Naive B cell (primary cell): ENCODE results near the gene CCDC117. TPM values are rescaled to one million over a fixed set of nuclear protein-coding genes. Genes with fewer than 3 reads are reported as not detected.

Experiments
- ATAC-seq, 2 donors: fragments of 150-1000 bp; cut with Tn5 transposase; 2 replicates each; pipeline ENCODE4 v1.10.0; 2021; ENCODE audit warnings: low read depth in 2 of 2, mild to moderate bottlenecking in 2 of 2, moderate library complexity in 2 of 2
- DNase-seq: peaks from one replicate; pipeline ENCODE4 v3.0.0; 2022
- H3K27ac Mint-ChIP-seq, 6 donors: one replicate each; pipeline ENCODE4 v1.8.0; 2020 to 2022; ENCODE audit warnings: mild to moderate bottlenecking in 6 of 6, mixed read lengths in 6 of 6, moderate library complexity in 5 of 6, inconsistent platforms in 2 of 6
- H3K27me3 Mint-ChIP-seq, 3 donors: one replicate each; pipeline ENCODE4 v1.8.0; 2021 to 2022; ENCODE audit warnings: mixed read lengths in 3 of 3, mild to moderate bottlenecking in 1 of 3
- H3K36me3 Mint-ChIP-seq, 2 donors: one replicate each; pipeline ENCODE4 v1.8.0; 2020 to 2022; ENCODE audit warnings: mixed read lengths in 2 of 2, inconsistent platforms in 1 of 2, mild to moderate bottlenecking in 1 of 2
- H3K4me1 Mint-ChIP-seq, 3 donors: one replicate each; pipeline ENCODE4 v1.8.0; 2020 to 2022; ENCODE audit warnings: mixed read lengths in 3 of 3, inconsistent platforms in 1 of 3, mild to moderate bottlenecking in 1 of 3, moderate library complexity in 1 of 3
- H3K4me3 Mint-ChIP-seq, 8 donors: one replicate each; pipeline ENCODE4 v1.8.0; 2020 to 2022; ENCODE audit warnings: mild to moderate bottlenecking in 8 of 8, mixed read lengths in 8 of 8, moderate library complexity in 8 of 8, inconsistent platforms in 2 of 8
- H3K9me3 Mint-ChIP-seq, 7 donors: one replicate each; pipeline ENCODE4 v1.8.0; 2020 to 2022; ENCODE audit warnings: mixed read lengths in 7 of 7, mild to moderate bottlenecking in 5 of 7, inconsistent platforms in 2 of 7, moderate library complexity in 1 of 7
- polyA plus RNA-seq, 6 donors: library from polyadenylated mRNA; unstranded; fragments of 300-500 nt; fragmentation: Illumina TruSeq; gene quantifications; one replicate each; pipeline ENCODE4 v1.2.3, GENCODE V29; 2021; ENCODE audit warnings: low read depth in 6 of 6

Gene CCDC117
- polyA plus RNA-seq, 6 donors from 2014 or later: 9.9 to 30.0 (median 19.5) TPM

DNA sequence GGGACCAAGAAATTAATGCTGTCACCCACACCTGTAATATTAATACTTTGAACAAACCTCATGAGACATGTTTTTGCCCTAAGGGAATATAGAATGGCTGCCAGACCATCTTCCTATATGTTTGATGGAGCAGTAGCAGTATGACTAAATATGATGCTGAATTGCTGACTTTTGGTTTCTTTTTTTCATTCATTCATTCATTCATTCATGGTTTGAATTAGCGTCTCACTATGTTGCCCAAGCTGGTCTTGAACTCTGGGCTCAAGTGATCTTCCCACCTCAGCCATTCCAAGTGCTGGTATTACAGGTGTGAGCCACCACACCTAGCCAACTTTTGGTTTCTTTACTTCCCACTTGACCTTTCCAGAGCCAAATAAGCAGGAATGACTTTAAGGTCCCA, 7.8 kb downstream of the CCDC117 start:
- H3K4me1 Mint-ChIP-seq: peaks cover 7 to 29% (median 23%) of the 10 kb centered on the region in 3 donors
- no peaks in the 10 kb centered on the region for H3K9me3 Mint-ChIP-seq
- DNase-seq (no peak), ATAC-seq (no peak)
- H3K4me3 Mint-ChIP-seq: no peak overlapping the region
- H3K27me3 Mint-ChIP-seq: no peaks in the 10 kb centered on the region
- H3K27ac Mint-ChIP-seq: peak overlapping the region in 2 of 6 donors; percentile 28 to 71
- peaks cover 0 to 11% of the 10 kb centered on the region in 2 donors for H3K36me3 Mint-ChIP-seq

DNA sequence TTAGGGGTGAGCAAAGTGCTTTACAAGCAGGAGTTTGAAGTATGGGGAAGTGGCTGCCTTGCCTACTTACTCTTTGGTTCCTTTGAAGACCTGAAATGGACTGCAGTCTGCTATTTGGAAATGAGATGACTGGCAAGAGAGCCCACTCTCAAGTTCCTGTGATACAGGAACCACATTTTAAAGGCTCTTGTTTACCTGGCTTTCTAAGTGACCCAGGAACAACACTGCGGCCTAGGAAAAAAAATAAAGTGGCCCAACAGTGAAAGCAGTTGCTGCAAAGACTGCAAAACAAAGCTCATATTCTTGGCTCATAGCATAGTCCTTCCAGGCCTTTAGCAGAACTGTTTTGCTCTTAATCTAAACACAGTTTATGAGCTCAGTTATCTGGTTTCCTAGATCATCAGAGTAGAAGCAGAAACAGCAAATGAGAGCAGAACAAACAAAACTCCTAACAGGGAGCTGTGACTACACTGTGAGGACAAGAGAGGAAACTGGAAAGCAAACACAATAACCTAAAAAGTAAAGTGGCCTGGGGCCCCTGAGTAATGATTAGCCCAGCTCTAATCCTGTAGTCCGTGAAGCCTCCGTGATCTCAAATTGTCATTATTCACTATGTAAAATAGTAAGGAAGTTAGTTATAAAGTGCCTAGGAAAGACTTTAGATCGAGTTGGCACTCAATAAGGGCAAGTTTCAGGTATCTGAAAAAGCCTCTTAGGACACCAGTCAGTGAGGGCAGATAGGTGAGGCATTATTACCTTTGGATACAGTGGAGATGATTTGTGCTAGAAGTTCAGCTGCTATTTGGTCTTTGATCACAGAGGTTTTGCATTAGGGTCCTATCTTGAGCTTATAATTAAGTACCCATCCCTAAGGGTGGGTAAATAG, 11.5 kb downstream of the CCDC117 start:
- DNase-seq: no peak
- no peak overlapping the region for H3K4me3 Mint-ChIP-seq
- no peaks in the 10 kb centered on the region for H3K9me3 Mint-ChIP-seq
- ATAC-seq: no peak
- peaks cover 11 to 15% (median 12%) of the 10 kb centered on the region in 3 donors for H3K4me1 Mint-ChIP-seq
- no peaks in the 10 kb centered on the region for H3K27me3 Mint-ChIP-seq
- H3K27ac Mint-ChIP-seq: no peak overlapping the region
- peaks cover 7 to 24% of the 10 kb centered on the region in 2 donors for H3K36me3 Mint-ChIP-seq

DNA sequence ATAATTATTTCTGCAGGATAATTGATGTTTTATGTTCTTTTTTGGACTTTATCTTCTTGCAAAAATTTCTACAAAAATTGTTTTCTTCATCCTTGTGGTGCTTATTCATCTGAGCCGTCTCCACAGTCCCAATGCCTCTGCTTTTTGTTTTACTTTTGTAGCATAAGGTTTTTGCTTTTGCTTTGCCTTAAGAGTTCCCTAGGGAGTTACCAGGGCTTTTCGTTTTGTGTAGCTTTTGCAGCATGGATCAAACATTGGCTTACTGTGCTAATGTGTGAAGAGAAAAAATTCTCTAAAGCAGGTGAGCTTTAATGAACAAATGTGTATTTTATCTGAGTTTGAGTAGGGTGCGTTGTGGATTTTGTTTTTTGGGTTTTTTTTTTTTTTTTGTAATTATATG, 16.1 kb downstream of the CCDC117 start:
- no peak for DNase-seq
- Mint-ChIP-seq H3K36me3 (peaks cover 7 to 20% of the 10 kb centered on the region in 2 donors), H3K9me3 (no peaks in the 10 kb centered on the region), H3K27me3 (no peaks in the 10 kb centered on the region), H3K4me1 (peaks cover 17 to 39% (median 25%) of the 10 kb centered on the region in 3 donors), H3K27ac (peak overlapping the region in 2 of 6 donors; percentile 25 to 27), H3K4me3 (no peak overlapping the region)
- ATAC-seq: no peak

DNA sequence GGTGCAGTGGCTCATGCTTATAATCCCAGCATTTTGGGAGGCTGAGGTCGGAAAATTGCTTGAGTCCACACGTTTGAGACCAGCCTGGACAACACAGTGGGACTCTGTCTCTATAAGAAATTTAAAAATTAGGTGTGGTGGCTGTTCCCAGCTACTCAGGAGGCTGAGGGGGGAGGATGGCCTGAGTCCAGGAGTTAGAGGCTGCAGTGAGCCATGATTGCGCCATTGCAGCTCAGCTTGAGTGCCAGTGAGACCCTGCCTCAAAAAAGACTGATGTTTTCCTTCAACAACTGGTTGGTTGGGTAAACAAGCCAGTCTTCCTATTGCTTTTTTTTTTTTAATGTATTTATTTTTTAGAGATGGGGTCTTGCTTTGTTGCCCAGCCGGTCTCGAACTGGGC, 18.6 kb downstream of the CCDC117 start:
- H3K27me3 Mint-ChIP-seq: no peaks in the 10 kb centered on the region
- no peaks in the 10 kb centered on the region for H3K9me3 Mint-ChIP-seq
- H3K4me1 Mint-ChIP-seq: peaks cover 17 to 46% (median 36%) of the 10 kb centered on the region in 3 donors
- ATAC-seq: no peak
- H3K27ac Mint-ChIP-seq: peak overlapping the region in 3 of 6 donors; percentile 38 to 66 (median 59)
- H3K36me3 Mint-ChIP-seq: peaks cover 7 to 10% of the 10 kb centered on the region in 2 donors
- no peak for DNase-seq
- H3K4me3 Mint-ChIP-seq: no peak overlapping the region

DNA sequence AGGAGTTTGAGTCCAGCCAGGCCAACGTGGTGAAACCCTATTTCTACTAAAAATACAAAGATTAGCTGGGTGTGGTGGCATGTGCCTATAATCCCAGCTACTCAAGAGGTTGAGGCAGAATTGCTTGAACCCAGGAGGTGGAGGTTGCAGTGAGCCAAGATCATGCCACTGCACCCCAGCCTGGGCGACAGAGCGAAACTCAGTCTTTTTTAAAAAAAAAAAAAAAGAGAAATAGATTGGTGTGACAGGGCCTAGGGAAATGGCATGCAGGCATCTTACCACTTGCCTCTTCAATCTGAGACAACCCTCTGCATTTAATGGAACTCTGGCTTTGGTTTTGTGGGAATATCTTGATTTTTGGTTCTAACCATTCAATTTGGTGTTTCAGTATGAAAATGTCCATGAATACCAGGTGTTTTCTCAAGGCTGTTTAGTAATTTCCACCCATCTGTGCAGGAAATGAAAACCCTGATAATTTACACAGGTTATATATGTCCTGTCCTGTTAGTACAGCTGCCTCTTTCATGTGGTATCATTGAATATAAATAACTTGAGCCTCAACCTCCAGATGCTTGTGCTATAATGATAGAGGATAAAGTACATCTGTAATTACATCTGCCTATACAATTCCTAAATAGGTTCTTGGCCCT, 19.5 kb downstream of the CCDC117 start:
- H3K27ac Mint-ChIP-seq: peak overlapping the region in 3 of 6 donors; percentile 52 to 67 (median 66)
- DNase-seq (no peak), ATAC-seq (peak; percentile 80 to 81)

DNA sequence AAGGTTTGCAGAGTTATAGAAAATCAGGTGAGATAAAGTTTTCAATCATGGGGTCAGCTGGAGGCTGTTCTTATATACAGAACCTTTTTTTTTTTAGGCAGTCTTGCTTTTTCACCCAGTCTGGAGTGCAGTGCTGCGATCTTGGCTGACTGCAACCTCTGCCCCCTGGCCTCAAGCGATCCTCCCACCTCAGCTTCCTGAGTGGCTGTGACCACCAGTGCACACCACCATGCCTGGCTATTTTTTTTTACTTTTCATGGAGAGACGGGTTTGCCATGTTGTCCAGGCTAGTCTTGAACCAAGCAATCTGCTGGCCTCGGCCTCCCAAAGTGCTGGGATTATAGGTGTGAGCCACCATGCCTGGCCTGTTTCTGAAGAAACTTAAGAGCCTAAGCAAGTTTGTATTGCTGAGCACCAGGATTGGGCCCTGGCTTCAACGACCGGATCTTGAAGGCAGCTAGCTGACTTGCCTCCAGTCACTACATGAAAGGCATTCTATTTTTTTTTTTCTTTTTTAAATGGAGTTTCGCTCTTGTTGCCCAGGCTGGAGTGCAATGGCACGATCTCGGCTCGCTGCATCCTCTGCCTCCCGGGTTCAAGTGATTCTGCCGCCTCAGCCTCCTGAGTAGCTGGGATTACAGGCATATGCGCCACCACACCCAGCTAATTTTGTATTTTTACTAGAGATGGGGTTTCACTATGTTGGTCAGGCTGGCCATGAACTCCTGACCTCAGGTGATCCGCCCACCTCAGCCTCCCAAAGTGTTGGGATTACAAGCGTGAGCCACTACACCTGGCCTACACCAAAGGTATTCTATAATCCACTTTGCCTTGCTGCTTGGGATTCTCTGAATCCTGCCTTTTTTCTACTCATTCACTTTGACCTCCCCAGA, 20.2 kb downstream of the CCDC117 start:
- no peak for DNase-seq
- H3K36me3 Mint-ChIP-seq: peaks cover 0 to 5% of the 10 kb centered on the region in 2 donors
- H3K9me3 Mint-ChIP-seq: no peaks in the 10 kb centered on the region

More for the DNA sequence above, 19.5 kb downstream of the CCDC117 start:
- Mint-ChIP-seq H3K36me3 (peaks cover 0 to 5% of the 10 kb centered on the region in 2 donors), H3K9me3 (no peaks in the 10 kb centered on the region), H3K4me3 (peak overlapping the region in 5 of 8 donors; percentile 15 to 56 (median 37)), H3K27me3 (no peaks in the 10 kb centered on the region), H3K4me1 (peaks cover 17 to 54% (median 37%) of the 10 kb centered on the region in 3 donors)

DNA sequence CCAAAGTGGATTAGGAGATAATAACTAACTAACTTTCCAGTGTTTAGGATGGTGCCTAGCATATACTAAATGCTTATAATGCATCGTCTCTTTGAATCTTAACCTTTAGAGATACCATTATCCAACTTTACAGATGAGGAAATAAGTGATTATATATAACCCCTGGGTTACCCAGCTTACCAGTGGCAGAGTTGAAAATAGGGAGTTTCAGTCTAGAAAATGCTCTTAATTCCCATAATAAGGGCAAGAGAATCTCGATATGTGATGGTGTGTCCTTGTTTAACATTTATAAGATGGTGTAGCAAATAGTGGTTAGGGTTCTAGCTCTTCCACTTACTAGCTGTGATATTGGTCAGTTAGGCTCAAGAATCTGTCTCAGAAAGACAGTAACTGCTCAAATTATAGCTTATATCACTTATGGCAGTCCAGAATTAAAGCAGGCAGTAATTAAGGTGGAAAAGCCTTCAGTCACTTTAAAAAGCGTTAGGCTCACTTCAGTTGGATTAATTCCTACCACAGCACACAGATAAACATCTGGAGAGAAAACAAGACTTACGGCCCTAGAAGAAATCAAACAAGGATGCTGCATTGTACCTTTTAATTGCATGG, 21.6 kb downstream of the CCDC117 start:
- DNase-seq (no peak), ATAC-seq (no peak)
- peak overlapping the region in 2 of 6 donors; percentile 7 to 54 for H3K27ac Mint-ChIP-seq
- peaks cover 0 to 5% of the 10 kb centered on the region in 2 donors for H3K36me3 Mint-ChIP-seq
- H3K4me3 Mint-ChIP-seq: peak overlapping the region in 1 of 8 donors; percentile 10
- peaks cover 14 to 59% (median 37%) of the 10 kb centered on the region in 3 donors for H3K4me1 Mint-ChIP-seq
- no peaks in the 10 kb centered on the region for H3K27me3 Mint-ChIP-seq
- no peaks in the 10 kb centered on the region for H3K9me3 Mint-ChIP-seq

More for the DNA sequence above, 20.2 kb downstream of the CCDC117 start:
- ATAC-seq: peak in 1 of 2 donors; percentile 25
- Mint-ChIP-seq H3K27me3 (no peaks in the 10 kb centered on the region), H3K4me1 (peaks cover 17 to 55% (median 37%) of the 10 kb centered on the region in 3 donors), H3K27ac (peak overlapping the region in 3 of 6 donors; percentile 7 to 71 (median 61)), H3K4me3 (peak overlapping the region in 3 of 8 donors; percentile 28 to 56 (median 50))

DNA sequence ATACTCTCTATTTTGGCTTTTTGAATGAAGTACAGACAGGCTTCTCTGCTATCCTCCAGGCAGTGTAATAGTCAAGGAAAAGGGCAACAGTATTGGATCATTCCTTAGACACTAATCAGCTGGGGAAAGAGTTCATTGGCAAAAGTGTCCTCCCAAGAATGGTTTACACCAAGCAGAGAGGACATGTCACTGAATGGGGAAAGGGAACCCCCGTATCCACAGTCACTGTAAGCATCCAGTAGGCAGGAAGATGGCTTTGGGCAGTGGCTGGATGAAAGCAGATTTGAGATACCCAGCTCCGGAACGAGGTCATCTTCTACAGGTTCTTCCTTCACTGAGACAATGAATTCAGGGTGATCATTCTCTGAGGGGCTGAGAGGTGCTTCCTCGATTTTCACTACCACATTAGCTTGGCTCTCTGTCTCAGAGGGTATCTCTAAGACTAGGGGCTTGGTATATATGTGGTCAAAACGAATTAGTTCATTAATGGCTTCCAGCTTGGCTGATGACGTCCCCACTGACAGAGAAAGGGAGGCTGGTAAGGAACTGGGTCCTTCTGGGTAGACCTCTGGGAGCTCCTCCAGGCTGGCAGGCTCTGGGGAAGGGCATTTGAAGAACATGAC, 22.7 kb downstream of the CCDC117 start:
- H3K4me1 Mint-ChIP-seq: peaks cover 20 to 65% (median 35%) of the 10 kb centered on the region in 3 donors
- H3K27ac Mint-ChIP-seq: peak overlapping the region in 5 of 6 donors; percentile 30 to 72 (median 41)
- ATAC-seq: no peak
- H3K27me3 Mint-ChIP-seq: no peaks in the 10 kb centered on the region
- H3K9me3 Mint-ChIP-seq: no peaks in the 10 kb centered on the region
- peak overlapping the region in 1 of 8 donors; percentile 18 for H3K4me3 Mint-ChIP-seq
- no peak for DNase-seq
- peaks cover 0 to 5% of the 10 kb centered on the region in 2 donors for H3K36me3 Mint-ChIP-seq

DNA sequence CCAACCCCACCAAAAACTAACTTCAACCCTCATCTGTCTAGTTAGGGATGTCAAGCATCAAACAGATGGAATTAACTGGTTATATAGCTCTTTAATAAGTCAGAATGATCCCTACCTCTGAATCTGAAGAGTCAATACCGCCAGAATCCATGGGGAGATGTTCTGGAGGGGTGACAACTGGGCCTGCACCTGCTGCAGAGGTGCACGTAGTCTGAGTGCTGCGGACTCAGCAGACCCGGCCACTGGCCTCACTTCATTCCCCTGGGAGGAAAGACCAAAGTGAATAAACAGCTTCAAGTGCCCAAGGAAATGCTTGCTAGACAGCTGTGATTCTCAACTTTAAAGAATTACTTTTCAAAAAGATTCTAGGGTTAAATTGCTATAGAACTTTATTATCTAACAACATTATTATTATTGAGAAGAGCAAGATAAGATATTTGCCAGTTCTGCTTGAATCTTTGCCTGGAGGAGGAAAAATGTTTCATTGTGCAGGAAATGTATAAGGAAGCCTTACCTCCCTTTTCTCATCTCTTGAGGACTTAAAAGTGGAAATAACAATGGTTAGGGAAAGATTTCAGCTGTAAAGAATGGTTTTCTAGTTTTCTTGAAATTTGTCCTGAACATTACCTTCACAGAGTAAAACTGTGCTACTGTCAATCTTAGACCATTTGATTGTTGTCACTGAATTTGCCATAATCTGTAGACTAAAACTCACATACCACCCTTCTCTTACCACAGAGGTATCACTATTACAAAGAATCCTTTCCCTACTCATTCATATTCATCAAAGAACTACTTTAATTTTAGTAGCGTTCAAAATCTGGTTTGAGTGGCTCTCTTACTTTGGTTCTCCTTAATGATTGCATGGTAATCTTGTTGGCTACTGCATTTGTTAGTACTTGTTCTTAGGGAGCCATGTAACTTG, 23.7 kb downstream of the CCDC117 start:
- ATAC-seq (no peak), DNase-seq (no peak)
- Mint-ChIP-seq H3K4me3 (peak overlapping the region in 1 of 8 donors; percentile 46), H3K4me1 (peaks cover 18 to 59% (median 39%) of the 10 kb centered on the region in 3 donors), H3K27ac (peak overlapping the region in 3 of 6 donors; percentile 17 to 53 (median 41)), H3K9me3 (no peaks in the 10 kb centered on the region), H3K27me3 (no peaks in the 10 kb centered on the region), H3K36me3 (peaks cover 0 to 5% of the 10 kb centered on the region in 2 donors)

DNA sequence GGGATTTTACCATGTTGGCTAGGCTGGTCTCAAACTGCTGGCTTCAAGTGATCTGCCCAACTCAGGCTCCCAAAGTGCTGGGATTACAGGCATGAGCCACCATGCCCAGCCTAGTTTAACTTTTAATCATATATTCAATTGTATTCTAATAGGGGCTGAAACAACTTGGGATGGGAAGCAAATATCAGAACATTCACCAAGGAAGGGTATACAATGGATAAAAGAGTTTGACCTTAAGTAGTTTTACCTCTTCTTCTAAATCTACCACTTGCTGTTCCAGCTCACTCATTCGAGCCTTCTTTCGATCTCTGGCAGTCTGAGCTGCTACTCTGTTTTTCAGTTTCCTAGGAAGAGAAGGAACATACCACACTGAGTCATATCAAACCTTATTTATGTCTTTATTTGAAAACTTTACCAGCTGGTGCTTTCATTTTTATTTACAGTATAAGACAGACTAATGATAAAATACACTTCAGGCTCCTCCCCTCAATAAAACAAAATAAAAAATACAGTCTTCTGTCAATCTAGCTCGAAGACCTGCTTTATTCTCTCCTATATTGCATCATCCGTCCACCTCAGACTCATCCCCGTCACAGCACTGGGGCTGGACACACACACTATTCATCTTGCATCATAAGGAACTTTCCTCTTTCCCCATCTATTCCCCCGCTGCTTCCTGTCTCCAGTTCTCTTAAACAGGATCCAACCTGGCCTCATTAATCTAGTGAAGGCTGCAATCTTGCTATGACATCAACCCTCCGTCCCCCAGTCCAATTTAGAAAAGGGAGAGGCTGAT, 26.5 kb downstream of the CCDC117 start:
- no peak for ATAC-seq
- H3K36me3 Mint-ChIP-seq: peaks cover 0 to 4% of the 10 kb centered on the region in 2 donors
- no peaks in the 10 kb centered on the region for H3K27me3 Mint-ChIP-seq
- peak overlapping the region; percentile 56 to 99 (median 95) for H3K27ac Mint-ChIP-seq
- H3K9me3 Mint-ChIP-seq: no peaks in the 10 kb centered on the region
- peaks cover 21 to 58% (median 45%) of the 10 kb centered on the region in 3 donors for H3K4me1 Mint-ChIP-seq
- H3K4me3 Mint-ChIP-seq: peak overlapping the region; percentile 89 to 99 (median 98)
- DNase-seq: no peak
